ENCODE measurements around the gene TIMMDC1.

DNA sequence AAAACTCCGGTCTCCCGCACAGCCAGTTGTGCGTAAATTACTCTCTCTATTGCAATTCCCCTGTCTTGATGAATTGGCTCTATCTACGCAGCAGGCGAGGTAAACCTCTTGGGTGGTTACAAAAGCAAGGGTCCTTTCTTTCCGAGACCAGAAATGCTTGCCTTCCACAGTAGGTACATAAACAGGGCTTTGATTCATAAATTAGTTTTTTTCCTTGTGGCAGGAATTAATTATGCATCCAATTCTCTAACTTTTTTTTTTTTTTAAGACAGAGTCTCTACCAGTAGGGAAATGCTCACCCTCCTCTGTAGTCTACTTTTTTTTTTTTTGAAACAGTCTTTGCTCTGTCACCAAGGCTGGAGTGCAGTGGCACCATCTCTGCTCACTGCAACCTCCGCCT, 44.8 kb downstream of the TIMMDC1 start:
- no peak for TF ChIP-seq POLR2A (IDR thresholded peaks at IDR 0.05)
- TF ChIP-seq, protein P1, sequence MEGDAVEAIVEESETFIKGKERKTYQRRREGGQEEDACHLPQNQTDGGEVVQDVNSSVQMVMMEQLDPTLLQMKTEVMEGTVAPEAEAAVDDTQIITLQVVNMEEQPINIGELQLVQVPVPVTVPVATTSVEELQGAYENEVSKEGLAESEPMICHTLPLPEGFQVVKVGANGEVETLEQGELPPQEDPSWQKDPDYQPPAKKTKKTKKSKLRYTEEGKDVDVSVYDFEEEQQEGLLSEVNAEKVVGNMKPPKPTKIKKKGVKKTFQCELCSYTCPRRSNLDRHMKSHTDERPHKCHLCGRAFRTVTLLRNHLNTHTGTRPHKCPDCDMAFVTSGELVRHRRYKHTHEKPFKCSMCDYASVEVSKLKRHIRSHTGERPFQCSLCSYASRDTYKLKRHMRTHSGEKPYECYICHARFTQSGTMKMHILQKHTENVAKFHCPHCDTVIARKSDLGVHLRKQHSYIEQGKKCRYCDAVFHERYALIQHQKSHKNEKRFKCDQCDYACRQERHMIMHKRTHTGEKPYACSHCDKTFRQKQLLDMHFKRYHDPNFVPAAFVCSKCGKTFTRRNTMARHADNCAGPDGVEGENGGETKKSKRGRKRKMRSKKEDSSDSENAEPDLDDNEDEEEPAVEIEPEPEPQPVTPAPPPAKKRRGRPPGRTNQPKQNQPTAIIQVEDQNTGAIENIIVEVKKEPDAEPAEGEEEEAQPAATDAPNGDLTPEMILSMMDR (IDR thresholded peaks at IDR 0.05) = no peak
